Keratinocyte (primary cell): ENCODE data around the gene DUSP28.
"Not testable (repeated sequence)": the region's sequence is repeated elsewhere in the genome, so short reads cannot be mapped to it uniquely, and the experiment has no call there.

ENCODE experiments used
- CTCF ChIP-seq, 3 experiments: IDR thresholded peaks in 1 of 3; conservative IDR thresholded peaks in 1 of 3; optimal IDR thresholded peaks in 1 of 3; 2 replicates in 2 of 3; 3 replicates in 1 of 3; pipeline versions ENCODE3 to v1.5.1; 2011; ENCODE audit warnings: low read length in 3 of 3, mild to moderate bottlenecking in 3 of 3, moderate library complexity in 2 of 3, control low read depth in 1 of 3, inconsistent platforms in 1 of 3; ENCODE audit not compliant: insufficient read depth in 2 of 3; ENCODE audit errors: extremely low read depth in 1 of 3
- EZH2 ChIP-seq: IDR thresholded peaks from one replicate; pipeline ENCODE4 v1.6.1; 2012; ENCODE audit warnings: inconsistent platforms, mild to moderate bottlenecking, low read length, moderate library complexity

GRCh38 chr2:240539101-240539500 lies 21.1 kb upstream of the DUSP28 start:
- not testable (repeated sequence) for TF ChIP-seq CTCF (optimal IDR thresholded peaks at IDR 0.05 in 1 of 3, IDR thresholded peaks at IDR 0.05 in 1 of 3, conservative IDR thresholded peaks at IDR 0.05 in 1 of 3; ENCODE audit: extremely low read depth in 1 of 3, insufficient read depth in 2 of 3, low read length in 3 of 3); EZH2
